Measurements from ENCODE around the gene PTHLH. TPM values are rescaled to one million over a fixed set of nuclear protein-coding genes. Genes with fewer than 3 reads are reported as not detected.

PTHLH gene
- total and polyA plus RNA-seq, 2 donors (not counting 1 experiment from before 2014, with no cell fraction given): not detected

- no peak overlapping the region for H2AFZ ChIP-seq (ENCODE audit: insufficient read depth, low read depth, low read length, poor library complexity, severe bottlenecking)
- H3K4me2 ChIP-seq (replicated peaks; ENCODE audit: low read depth, low read length, poor library complexity, severe bottlenecking): no peak overlapping the region
- H3K36me3 ChIP-seq (replicated peaks in 1 of 2; ENCODE audit: control extremely low read depth in 1 of 2, control insufficient read depth in 1 of 2, extremely low read depth in 1 of 2, insufficient read depth in 2 of 2, low read length in 1 of 2): no peaks in the 10 kb centered on the region
- H3K27me3 ChIP-seq (replicated peaks in 1 of 4; ENCODE audit: control extremely low read depth in 1 of 4, control insufficient read depth in 3 of 4, insufficient read depth in 4 of 4, low read length in 3 of 4): no peaks in the 10 kb centered on the region
- H3K9ac ChIP-seq (ENCODE audit: low read length): no peak overlapping the region
- no peaks in the 10 kb centered on the region for H4K20me1 ChIP-seq (ENCODE audit: control insufficient read depth, insufficient read depth, low read length, poor library complexity, severe bottlenecking)
- H3K4me3 ChIP-seq (ENCODE audit: control extremely low read depth in 1 of 5, extremely low read depth in 1 of 5, insufficient read depth in 1 of 5, low read depth in 2 of 5, low read length in 4 of 5): no peak overlapping the region
- H3K27ac ChIP-seq (ENCODE audit: low read length in 2 of 2): no peak overlapping the region
- ChIA-PET POLR2A (no interaction called here), CTCF (no interaction called here)
- DNase-seq: no peak
- Mint-ChIP-seq H3K9me3 (ENCODE audit: insufficient read depth) (no peaks in the 10 kb centered on the region), H3K27ac (no peak overlapping the region), H3K27me3 (peaks cover 5% of the 10 kb centered on the region), H3K4me3 (no peak overlapping the region), H3K4me1 (no peaks in the 10 kb centered on the region)
- TF ChIP-seq EZH2 (IDR thresholded peaks at IDR 0.05; ENCODE audit: borderline replicate concordance, insufficient read depth, low read depth, low read length, poor library complexity, severe bottlenecking) (no peak), CTCF (IDR thresholded peaks at IDR 0.05) (no peak)
- no CpG with 5 or more reads among the region's 1 CpG for WGBS (ENCODE audit: insufficient coverage)
- H3K4me1 ChIP-seq (ENCODE audit: control insufficient read depth in 2 of 2, insufficient read depth in 2 of 2, low read length in 2 of 2): no peaks in the 10 kb centered on the region
- intact Hi-C loops (cut with micrococcal nuclease): no loop called here
- H3K9me3 ChIP-seq (ENCODE audit: control extremely low read depth in 1 of 3, control insufficient read depth in 2 of 3, insufficient read depth in 1 of 3, low read length in 2 of 3): no peaks in the 10 kb centered on the region
- no peaks in the 10 kb centered on the region for H3K79me2 ChIP-seq (ENCODE audit: control insufficient read depth, insufficient read depth, low read length)
- no peak for ATAC-seq (ENCODE audit: low read depth)
These were observed 45.3 kb upstream of the PTHLH start for GRCh38 chr12:28017873-28018255.

DNA sequence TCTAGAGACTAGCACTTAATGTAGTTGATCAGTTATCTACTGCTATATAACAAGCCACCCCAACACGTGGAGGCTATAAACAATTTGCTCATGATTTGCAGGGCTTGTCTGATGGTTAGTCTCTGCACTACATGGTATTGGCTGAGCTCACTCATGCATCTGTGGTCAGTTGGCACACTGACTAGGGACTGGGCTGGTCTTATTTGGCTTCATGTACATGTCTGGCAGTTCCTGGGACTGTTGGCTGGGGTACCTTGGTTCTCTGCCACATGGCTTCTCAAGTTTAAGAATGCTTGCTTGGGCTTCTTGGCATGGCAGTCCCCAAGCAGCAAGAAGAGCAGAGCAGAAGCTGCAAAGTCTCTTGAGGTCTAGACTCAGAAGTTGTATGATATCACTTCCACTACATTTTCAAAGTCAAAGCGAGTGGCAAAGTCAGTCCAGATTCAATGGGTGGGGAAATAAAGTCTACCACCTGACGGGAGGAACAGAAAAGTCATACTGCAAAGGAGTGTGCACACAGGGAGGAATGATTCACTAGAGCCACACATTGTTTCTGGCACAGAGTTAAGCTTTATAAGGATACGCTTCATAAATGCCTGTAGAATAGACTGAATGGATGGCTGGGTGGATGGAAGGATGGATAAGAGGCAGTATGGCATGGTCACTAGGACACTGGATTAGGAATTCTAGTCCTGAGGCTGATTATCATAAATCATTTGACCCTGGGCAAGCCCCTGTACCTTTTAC is 44.8 kb upstream of the PTHLH start:
- Histone ChIP-seq H4K20me1 (ENCODE audit: control insufficient read depth, insufficient read depth, low read length, poor library complexity, severe bottlenecking) (no peaks in the 10 kb centered on the region), H3K4me1 (ENCODE audit: control insufficient read depth in 2 of 2, insufficient read depth in 2 of 2, low read length in 2 of 2) (no peaks in the 10 kb centered on the region), H3K4me2 (replicated peaks; ENCODE audit: low read depth, low read length, poor library complexity, severe bottlenecking) (no peak overlapping the region), H3K27me3 (replicated peaks in 1 of 4; ENCODE audit: control extremely low read depth in 1 of 4, control insufficient read depth in 3 of 4, insufficient read depth in 4 of 4, low read length in 3 of 4) (no peaks in the 10 kb centered on the region), H3K27ac (ENCODE audit: low read length in 2 of 2) (no peak overlapping the region), H3K9me3 (ENCODE audit: control extremely low read depth in 1 of 3, control insufficient read depth in 2 of 3, insufficient read depth in 1 of 3, low read length in 2 of 3) (no peaks in the 10 kb centered on the region), H3K36me3 (replicated peaks in 1 of 2; ENCODE audit: control extremely low read depth in 1 of 2, control insufficient read depth in 1 of 2, extremely low read depth in 1 of 2, insufficient read depth in 2 of 2, low read length in 1 of 2) (no peaks in the 10 kb centered on the region), H3K4me3 (ENCODE audit: control extremely low read depth in 1 of 5, extremely low read depth in 1 of 5, insufficient read depth in 1 of 5, low read depth in 2 of 5, low read length in 4 of 5) (no peak overlapping the region), H3K9ac (ENCODE audit: low read length) (no peak overlapping the region), H2AFZ (ENCODE audit: insufficient read depth, low read depth, low read length, poor library complexity, severe bottlenecking) (no peak overlapping the region), H3K79me2 (ENCODE audit: control insufficient read depth, insufficient read depth, low read length) (no peaks in the 10 kb centered on the region)
- intact Hi-C loops (cut with micrococcal nuclease): no loop called here
- POLR2A ChIA-PET: no interaction called here
- Mint-ChIP-seq H3K4me1 (no peaks in the 10 kb centered on the region), H3K9me3 (ENCODE audit: insufficient read depth) (no peaks in the 10 kb centered on the region), H3K27ac (no peak overlapping the region), H3K4me3 (no peak overlapping the region), H3K27me3 (peaks cover 5% of the 10 kb centered on the region)
- ATAC-seq (ENCODE audit: low read depth) (no peak), DNase-seq (no peak)
- CTCF ChIA-PET: no interaction called here
- TF ChIP-seq CTCF (IDR thresholded peaks at IDR 0.05): no peak
- no peak for TF ChIP-seq EZH2 (IDR thresholded peaks at IDR 0.05; ENCODE audit: borderline replicate concordance, insufficient read depth, low read depth, low read length, poor library complexity, severe bottlenecking)
- WGBS (ENCODE audit: insufficient coverage): 90% methylated on average over 3 of the region's 4 CpGs

Data from B cell (primary cell).